NCI-H1417 treated with DMSO at 0.1 percent for 48 hours (cell line): Measurements from ENCODE around the gene MRPS24.

Experiments used
- DNase-seq: peaks from one replicate; lab custom pipeline; 2025; lab: John Stamatoyannopoulos, UW

MRPS24 gene

DNA sequence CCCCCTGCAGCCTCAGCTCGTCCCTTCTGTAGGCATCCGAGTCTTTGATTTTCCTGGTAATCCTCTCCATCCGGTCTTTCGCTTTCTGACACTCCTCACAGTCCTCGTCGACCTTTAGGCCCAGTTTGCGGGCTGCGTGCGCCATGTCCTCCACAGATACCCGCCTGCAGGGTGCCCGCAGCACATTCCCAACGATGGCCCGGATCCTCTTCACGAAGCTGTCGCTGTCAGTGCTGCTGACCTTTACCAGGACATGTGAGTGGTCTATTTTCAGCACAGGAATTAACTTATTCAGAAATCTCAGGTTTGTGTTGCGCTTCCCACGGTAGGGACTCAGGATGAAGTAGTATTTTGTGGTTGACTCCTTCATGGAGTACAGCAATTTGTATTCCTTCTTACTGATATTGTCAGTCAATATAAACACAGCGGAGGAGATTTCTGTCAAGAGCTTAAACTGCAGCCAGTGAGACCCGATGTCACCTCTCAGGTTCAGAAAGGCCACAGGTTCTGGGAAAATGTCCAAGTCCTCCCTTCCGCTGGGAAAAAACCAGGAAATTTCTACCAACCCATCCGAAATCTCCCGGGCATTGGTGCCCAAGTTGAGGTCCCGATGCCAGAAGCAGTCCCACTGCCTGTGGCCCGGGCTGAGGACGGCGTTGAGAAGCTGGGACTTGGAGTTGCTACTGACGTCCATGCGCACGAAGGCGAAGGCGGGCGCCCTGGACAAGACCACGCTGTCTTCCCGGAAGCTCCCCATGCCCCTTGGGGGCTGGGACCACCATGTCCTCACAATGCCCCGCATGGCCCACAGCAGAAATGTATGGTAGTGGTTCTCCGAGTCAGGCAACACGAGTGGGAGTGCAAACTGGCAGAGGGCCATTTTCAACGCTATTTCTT is 8.9 kb upstream of the MRPS24 start:
- DNase-seq, result no peak

DNA sequence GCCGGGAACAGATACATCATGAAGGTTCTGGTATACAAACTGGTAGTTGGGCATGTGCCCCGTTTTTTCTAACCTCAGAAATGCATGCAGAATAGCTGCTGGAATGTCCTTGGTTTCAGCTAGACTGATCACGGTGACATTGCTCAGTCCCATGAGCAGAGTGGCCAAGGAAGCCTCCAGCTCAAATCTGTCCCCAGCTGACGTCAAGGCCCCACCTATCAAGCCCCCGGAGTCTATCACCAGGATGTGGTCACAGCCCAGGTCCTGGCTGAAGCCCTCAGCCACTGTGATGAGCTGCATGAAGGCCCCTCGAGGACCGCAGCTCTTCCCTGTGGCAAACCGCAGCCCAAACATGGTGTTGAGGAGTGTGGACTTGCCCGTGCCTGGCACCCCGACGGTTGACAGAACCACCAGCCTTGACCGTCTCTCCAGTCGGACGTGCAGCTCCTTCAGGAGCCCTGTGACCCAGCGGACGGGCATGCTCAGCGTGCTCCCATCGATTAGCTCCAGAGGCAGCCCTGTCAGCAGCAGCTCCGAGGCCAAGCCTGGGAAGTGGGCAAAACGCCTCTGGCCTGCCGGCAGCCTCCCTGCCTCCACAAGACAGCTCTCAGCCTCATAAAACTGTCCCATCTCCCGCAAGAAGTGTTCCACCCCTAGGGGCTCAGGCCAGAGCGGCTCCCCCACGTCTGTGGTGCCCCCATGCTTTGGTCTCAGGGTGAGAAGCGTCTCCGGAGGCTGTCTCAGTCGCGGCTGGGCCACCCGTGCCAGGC is 7.8 kb upstream of the MRPS24 start:
- no peak for DNase-seq

GRCh38 chr7:43876241-43876640 is 6.9 kb upstream of the MRPS24 start:
- no peak for DNase-seq

GRCh38 chr7:43873300-43873699 is 4.0 kb upstream of the MRPS24 start:
- DNase-seq, result no peak

DNA sequence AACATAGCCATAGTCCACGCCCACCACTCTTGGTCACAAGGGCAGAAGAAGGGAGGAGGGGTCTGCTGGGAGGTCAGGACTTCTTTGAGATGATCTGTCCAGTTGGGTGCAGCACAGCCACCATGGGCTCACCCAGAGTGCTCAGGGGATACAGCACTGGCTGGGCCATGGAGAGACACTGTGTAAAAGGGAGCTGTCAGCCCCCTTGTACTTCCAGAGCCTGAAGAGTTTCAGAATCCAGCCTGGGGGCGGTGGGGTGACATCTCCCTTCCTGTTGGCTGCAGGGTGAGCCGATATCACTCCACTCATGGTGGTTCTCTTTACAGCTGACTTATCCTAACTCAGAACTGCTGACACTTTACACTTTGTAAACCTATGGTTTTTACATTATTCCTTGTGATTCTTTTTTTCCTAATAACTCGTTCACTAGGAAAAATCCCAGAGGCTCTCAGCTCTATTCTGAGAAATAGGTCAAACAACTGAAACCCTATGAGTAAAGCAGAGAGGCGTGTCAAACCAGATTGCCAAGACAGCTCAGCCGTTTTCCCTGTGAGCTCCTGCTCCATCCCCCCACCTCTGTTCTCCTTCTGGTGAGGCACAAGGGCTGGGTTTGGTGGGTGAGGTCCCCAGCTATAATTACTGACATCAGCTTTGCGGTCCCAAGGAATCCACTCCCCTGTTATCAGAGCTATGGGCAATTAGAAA is 3.2 kb upstream of the MRPS24 start:
- no peak for DNase-seq

DNA sequence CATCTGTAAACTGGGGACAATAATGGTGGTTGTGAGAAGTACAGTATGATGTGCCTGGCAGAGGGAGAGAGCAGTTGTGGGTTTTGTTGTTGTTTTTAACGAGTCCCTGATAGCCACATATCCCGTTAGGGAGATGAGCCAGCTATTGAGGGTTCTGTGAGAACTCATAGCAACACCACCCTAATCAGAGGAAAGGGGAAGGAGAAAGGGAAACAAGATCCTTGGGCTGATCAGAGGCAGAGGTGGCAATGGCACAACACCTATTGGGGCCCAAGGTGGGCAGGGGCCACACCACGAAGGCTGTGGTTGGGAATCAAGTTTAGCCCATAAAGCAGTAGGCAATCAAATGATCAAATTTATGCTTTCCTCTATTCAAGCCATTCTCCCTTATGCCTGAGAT is 1.7 kb upstream of the MRPS24 start:
- no peak for DNase-seq

DNA sequence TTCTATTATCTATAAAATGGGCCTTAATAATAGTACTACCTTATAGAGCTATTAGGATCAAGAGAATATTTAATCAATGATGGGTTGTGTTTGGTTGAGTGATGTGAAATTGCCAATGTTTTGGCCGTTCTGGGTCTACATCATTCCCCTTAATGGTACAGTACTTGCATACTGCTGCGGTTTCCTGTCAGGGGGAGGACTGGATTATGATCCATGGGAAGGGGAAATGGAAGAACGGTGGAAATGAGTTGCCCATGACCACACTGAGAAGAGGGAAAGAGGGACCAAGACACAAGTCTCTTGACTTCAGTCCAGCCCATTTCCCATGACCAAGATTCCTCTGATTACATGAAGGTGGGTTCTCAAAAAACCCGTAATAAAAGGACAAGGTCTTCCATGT is 999 bp upstream of the MRPS24 start:
- no peak for DNase-seq

DNA sequence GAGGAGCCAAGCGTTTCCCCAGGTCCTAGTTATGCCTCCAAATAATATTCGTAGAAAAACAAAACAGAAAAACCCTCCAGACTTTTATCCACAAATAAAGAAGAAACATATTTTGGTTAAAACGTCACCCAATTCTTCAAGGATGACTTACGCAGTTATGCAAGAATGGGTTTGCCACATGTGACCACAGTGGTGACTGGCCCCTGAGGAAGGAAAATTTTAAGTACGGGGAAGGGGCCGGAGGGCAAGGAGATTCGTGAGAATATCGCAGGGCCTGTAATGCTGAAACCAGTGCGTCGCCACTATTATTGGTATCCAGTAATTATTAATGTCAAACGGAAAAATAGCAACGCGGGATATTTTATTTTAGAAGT is 537 bp upstream of the MRPS24 start:
- no peak for DNase-seq

GRCh38 chr7:43868681-43869005 is 674 bp downstream of the MRPS24 start:
- no peak for DNase-seq

DNA sequence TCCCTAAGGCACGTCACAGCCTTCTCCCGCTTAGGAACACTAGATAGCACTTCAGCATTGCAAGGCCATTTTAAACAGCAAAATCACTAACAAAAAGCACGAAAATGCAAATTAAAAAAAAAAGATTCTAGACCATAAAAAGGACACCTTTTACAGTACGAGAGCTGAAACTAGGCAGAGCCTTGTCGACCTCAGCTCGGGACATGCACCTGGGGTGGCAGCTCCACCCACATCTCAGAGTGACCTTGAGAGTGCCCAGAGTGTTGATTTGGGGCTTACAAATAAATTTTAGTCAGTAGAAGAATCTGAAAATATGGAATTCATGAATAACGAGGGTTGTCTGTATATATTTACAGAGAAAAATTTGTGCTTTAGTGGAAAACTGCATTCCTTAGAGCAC is 1.1 kb downstream of the MRPS24 start:
- DNase-seq, result no peak

GRCh38 chr7:43865277-43865676 is 4.0 kb downstream of the MRPS24 start:
- no peak for DNase-seq

- DNase-seq, result no peak
Measured at GRCh38 chr7:43864126-43864525, 5.2 kb downstream of the MRPS24 start.

GRCh38 chr7:43856996-43857395 is 12.3 kb downstream of the MRPS24 start:
- DNase-seq, result no peak

DNA sequence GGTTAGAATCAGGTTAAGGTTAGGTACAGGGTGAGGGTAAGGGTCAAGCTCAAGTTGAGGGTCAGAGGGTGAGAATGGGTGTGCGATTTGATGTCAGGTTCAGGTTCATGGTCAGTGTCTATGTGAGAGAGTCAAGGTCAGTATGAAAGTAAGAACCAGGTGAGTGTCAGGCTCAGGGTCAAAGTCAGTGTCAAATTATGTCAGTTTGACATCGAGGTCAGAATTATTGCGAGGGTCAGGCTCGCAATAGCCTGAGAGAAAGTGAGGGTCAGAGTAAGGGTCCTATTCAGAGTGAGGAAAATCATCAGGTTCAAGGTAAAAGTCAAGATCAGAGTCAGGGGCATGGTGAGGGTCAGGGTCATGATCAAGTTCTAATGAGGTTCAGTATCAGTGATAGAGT is 13.0 kb downstream of the MRPS24 start:
- DNase-seq, result no peak

DNA sequence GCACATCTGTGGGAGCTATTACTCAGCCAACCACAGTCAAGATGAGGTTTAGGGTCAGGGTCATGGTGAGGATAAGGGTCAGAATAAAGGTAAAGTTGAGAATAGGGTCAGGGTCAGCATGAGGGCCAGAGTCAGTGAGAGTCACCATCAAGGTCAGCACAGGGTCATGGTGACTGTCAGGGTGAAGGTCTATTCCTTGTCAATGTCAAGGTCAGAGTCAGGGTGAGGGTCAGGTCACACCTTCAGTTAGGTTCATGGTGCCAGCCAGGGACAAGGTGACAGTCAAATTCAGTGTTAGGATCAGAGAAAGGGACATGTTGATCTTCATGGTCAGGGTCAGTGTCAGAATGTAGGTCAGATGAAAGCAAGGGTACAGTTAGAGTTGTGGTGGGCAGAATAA is 14.1 kb downstream of the MRPS24 start:
- DNase-seq, result no peak

DNA sequence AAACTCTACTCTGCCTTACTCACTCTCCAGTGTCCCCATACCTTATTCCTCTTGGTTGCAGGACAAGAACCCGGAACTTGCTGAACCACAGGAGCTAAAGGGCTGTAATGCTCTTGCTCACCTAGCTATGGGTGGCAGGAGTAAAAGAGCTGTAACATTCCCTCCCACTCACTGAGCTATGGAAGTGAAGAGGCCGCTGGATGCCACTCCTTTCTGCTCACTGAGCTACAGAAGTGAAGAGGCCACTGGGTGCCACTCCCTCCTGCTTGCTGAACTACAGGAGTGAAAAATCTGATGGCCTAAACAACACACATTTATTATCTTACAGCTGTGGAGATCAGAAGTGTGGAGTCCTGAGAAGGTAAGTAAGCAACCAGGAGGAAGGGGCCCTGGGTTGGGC is 17.5 kb downstream of the MRPS24 start:
- no peak for DNase-seq

GRCh38 chr7:43850348-43851116 is 18.8 kb downstream of the MRPS24 start:
- no peak for DNase-seq

- no peak for DNase-seq
Measured at GRCh38 chr7:43849047-43849446, 20.3 kb downstream of the MRPS24 start.

DNA sequence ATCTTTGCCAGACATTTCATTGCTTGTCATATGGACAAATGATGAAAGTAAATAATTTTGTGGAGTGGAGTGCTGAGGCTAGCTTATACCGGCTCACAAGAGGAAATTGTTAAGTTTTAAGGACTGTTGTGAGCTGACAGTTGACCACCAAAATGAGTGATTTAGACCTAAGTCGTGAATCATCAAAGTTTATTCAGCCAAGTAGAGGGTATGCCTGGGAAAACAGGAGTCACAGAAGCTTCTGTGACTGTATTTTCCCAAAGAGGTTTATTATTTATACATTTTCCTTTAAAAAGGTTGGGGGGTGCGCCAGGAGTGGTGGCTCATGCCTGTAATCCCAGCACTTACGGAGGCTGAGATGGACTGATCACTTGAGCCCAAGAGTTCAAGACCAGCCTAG is 21.8 kb downstream of the MRPS24 start:
- DNase-seq, result no peak

DNA sequence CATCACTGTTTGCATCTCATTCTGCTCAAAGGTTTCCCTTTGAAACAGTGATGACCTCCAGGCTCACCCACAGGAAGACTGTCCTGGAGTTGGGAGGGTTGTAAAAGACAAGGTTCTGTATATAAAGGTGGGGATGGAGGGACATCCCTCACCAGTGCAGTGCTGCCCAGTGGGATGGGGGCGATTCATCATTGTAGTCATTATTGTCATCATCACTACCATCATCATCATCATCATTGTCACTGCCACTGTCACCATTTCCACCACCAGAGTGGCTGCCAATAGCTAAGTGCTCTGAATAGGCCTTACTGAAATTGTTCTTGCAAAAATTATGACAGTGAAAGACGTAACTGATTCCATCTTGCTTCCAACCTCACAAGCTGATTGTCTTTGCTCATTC is 24.7 kb downstream of the MRPS24 start:
- DNase-seq, result no peak

DNA sequence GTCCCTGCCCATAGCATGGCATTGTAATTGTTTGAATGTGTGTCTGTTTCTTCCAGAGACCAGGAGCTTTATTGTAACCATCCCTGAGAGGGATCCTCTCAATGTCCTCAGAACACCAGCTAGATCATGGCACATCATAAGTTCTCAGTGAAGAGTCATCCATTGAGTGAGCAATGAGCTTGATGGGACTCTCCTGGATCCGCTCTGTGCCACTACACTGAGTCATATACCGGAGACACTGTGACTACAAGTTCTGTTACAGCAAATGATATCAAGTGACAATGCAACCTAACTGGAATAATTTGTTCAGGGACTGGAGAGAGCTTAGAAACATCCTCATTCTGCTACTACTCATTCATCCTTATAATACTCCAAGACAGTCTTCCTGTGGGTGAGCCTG is 25.1 kb downstream of the MRPS24 start:
- DNase-seq, result no peak

DNA sequence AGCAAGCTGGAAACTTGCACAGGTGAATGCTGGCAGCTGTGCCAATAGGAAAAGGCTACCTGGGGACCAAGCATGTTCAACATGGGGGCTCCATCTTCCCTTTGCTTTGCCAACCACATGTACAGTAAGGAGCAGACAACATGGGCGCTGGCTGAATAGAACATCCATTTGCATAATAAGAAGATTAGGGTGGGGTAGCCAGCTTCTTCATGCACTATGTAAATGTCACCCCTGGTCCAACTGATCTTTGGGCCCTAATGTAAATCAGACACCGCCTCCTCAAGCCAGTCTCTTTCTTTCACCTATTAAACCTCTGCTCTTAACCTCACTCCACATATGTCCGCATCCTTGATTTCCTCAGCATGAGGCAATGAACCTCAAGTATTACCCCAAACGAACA is 26.0 kb downstream of the MRPS24 start:
- no peak for DNase-seq
